ENCODE measurements around the gene PHTF2. TPM values are rescaled to one million over a fixed set of nuclear protein-coding genes. Genes with fewer than 3 reads are reported as not detected.

PHTF2 gene
- total RNA-seq, 4 donors from 2014 or later, result 14.5 to 28.6 (median 24.1) TPM

DNA sequence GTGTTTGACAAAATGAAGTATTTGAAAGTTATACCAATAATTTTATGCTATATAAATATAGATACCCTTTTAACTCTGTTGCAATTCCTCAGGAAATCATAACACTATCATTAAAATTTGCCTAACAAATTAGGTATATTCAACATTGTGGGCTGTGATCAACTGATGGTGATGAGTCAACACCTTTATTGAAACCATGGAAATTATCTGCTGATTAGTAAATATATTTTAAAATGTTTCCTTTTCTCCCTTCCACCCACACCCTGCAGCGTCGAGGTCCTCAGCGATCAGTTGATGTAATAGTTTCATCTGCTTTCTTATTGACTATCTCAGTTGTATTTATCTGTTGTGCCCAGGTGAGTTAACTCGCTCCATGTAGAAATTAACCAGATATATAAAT is 143.9 kb downstream of the PHTF2 start:
- no peak overlapping the region for H3K4me3 ChIP-seq
- H3K9me3 ChIP-seq, result no peaks in the 10 kb centered on the region
- in situ Hi-C loops (cut with MboI; ENCODE audit: low pct_ligation_motif_present in 1 of 4, low pct_unique_long_range_greater_than_20kb in 1 of 4, low sequenced_read_pairs in 3 of 4), result loop anchor here in 1 of 4 donors (25.0 kb wide), 1 partner anchor 280 kb away; no protein-coding TSS in a partner anchor
- H3K36me3 ChIP-seq, result peaks cover 0 to 4% (median 0%) of the 10 kb centered on the region in 4 donors
- no peak overlapping the region for H3K27ac ChIP-seq
- TF ChIP-seq POLR2A (IDR thresholded peaks at IDR 0.05) (no peak), POLR2AphosphoS5 (IDR thresholded peaks at IDR 0.05) (no peak), EP300 (IDR thresholded peaks at IDR 0.05; ENCODE audit: low read depth) (no peak)
- TF ChIP-seq, protein P1, sequence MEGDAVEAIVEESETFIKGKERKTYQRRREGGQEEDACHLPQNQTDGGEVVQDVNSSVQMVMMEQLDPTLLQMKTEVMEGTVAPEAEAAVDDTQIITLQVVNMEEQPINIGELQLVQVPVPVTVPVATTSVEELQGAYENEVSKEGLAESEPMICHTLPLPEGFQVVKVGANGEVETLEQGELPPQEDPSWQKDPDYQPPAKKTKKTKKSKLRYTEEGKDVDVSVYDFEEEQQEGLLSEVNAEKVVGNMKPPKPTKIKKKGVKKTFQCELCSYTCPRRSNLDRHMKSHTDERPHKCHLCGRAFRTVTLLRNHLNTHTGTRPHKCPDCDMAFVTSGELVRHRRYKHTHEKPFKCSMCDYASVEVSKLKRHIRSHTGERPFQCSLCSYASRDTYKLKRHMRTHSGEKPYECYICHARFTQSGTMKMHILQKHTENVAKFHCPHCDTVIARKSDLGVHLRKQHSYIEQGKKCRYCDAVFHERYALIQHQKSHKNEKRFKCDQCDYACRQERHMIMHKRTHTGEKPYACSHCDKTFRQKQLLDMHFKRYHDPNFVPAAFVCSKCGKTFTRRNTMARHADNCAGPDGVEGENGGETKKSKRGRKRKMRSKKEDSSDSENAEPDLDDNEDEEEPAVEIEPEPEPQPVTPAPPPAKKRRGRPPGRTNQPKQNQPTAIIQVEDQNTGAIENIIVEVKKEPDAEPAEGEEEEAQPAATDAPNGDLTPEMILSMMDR (IDR thresholded peaks at IDR 0.05), result no peak
- DNase-seq, result no peak
- H3K27me3 ChIP-seq, result no peaks in the 10 kb centered on the region
- no peaks in the 10 kb centered on the region for H3K4me1 ChIP-seq
- intact Hi-C loops (cut with DNase I; ENCODE audit: low total_unique reads), result no loop called here
- 93 to 95% methylated on average over 4 of the region's 4 CpGs for WGBS, 2 donors (ENCODE audit: low coverage in 1 of 2)

DNA sequence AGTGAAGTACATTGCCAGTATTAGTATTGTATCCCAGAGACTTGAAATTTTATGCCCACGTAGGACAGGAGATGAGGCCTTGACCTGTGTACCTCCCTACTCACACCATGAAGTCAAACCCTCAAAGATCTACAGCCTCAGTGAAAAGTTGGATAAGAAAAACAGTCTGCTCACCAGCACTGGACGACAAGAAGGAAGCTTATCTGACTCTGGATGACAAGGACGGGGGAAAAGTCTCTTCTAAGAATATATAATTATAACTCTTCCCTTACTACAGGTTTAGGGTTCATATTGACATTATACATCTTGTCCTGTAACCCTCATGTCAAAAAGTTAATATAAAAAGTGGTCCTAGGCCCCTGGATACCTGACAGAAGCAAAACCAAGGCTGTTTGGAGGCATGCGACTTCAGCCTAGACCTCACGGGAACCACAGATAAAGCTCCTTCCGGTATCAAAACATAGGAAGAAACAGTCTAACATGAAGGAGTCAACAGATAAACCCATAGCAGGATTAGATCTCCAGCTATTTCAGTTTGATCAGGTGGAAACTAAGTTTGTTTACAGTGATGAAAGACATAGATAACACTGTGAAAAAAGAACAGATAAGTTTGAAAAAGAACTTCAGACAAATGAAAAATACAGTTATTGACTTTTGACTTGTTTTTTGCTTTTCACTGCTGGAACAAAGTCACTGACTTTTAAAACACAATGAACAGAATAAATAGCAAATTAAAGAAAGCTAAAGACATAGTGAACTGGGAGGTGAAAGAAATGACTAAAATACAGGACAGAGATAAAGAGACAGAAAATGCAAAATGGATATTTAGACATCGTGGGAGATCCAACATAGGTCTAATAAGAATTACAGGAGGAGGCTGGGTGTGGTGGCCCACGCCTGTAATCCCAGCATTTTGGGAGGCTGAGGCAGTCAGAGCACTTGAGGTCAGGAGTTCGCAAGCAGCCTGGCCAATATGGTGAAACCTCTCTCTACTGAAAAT is 145.9 kb downstream of the PHTF2 start:
- WGBS, 2 donors (ENCODE audit: low coverage in 1 of 2), result 92 to 95% methylated on average over 7 to 9 of the region's 9 CpGs
- Histone ChIP-seq H3K9me3 (no peaks in the 10 kb centered on the region), H3K27me3 (no peaks in the 10 kb centered on the region), H3K4me1 (no peaks in the 10 kb centered on the region), H3K27ac (no peak overlapping the region), H3K4me3 (no peak overlapping the region), H3K36me3 (peaks cover 0 to 4% (median 0%) of the 10 kb centered on the region in 4 donors)
- in situ Hi-C loops (cut with MboI; ENCODE audit: low pct_ligation_motif_present in 1 of 4, low pct_unique_long_range_greater_than_20kb in 1 of 4, low sequenced_read_pairs in 3 of 4) (loop anchor here in 1 of 4 donors (25.0 kb wide), 1 partner anchor 282 kb away; no protein-coding TSS in a partner anchor), intact Hi-C loops (cut with DNase I; ENCODE audit: low total_unique reads) (no loop called here)
- no peak for DNase-seq
- TF ChIP-seq POLR2AphosphoS5 (IDR thresholded peaks at IDR 0.05) (no peak), EP300 (IDR thresholded peaks at IDR 0.05; ENCODE audit: low read depth) (no peak), POLR2A (IDR thresholded peaks at IDR 0.05) (no peak)
- TF ChIP-seq, protein P1 (IDR thresholded peaks at IDR 0.05), result no peak

DNA sequence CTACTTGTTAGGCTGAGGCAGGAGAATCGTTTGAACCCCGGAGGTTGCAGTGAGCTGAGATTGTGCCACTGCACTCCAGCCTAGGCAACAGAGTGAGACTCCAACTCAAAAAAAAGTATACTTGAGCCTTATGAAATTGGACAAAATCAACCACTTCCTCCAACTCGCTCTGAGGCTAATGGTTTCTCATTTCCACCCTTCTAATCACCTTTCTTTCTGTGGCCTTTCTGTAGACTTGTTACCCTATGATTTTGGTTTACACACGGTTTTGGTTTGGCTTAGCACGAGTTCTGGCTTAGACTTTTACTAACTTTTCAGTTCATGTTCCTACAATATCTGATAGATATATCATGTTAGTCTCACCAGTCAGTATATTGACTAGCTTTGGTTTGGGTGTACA is 152.0 kb downstream of the PHTF2 start:
- no peaks in the 10 kb centered on the region for H3K9me3 ChIP-seq
- peaks cover 0 to 4% (median 0%) of the 10 kb centered on the region in 4 donors for H3K36me3 ChIP-seq
- no peak overlapping the region for H3K27ac ChIP-seq
- no peaks in the 10 kb centered on the region for H3K4me1 ChIP-seq
- WGBS, 2 donors (ENCODE audit: low coverage in 1 of 2), result 80 to 84% methylated on average over 1 to 5 of the region's 5 CpGs
- intact Hi-C loops (cut with DNase I; ENCODE audit: low total_unique reads) (no loop called here), in situ Hi-C loops (cut with MboI; ENCODE audit: low pct_ligation_motif_present in 1 of 4, low pct_unique_long_range_greater_than_20kb in 1 of 4, low sequenced_read_pairs in 3 of 4) (no loop called here)
- TF ChIP-seq POLR2AphosphoS5 (IDR thresholded peaks at IDR 0.05) (no peak), EP300 (IDR thresholded peaks at IDR 0.05; ENCODE audit: low read depth) (no peak), POLR2A (IDR thresholded peaks at IDR 0.05) (no peak)
- TF ChIP-seq, protein P1 (IDR thresholded peaks at IDR 0.05), result no peak
- H3K27me3 ChIP-seq, result no peaks in the 10 kb centered on the region
- no peak for DNase-seq
- H3K4me3 ChIP-seq, result no peak overlapping the region

DNA sequence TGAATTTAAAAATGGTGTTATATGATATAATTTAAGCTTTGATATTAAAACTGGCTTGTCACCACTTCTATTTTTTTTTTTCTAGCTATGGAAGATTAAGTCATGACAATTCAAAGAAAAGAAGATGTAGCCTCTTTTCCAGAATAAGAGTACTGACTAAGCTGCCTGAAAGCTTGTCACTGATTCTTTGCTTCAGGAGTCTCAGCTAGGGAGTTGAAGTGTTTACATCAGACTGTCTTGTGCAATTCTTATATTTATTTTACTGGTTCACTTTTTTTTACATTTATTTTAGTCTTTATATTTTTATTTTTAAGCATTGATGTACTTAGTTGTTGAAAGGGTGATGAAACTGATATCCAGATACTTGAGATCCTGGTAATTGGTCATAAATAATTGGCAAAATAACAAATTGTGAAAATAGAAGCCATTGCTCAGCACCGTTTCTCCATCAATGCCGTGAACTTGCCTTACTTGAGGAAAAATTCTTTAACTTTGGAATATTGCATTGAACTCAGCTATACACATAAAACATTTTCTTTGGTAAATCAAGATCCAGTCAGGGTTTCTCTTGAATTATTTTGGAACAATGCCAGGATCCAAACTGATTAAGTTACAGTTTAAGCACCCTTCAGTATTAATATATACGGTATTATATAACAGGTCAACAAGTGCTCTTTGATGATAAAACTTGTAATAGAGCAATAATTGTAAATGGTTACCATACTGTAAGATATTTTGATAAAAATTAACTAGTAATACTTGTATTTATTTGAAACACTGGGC is 156.4 kb downstream of the PHTF2 start:
- Histone ChIP-seq H3K27ac (no peak overlapping the region), H3K4me3 (no peak overlapping the region), H3K9me3 (no peaks in the 10 kb centered on the region), H3K4me1 (peaks cover 0 to 12% (median 2%) of the 10 kb centered on the region in 4 donors), H3K36me3 (peaks cover 0 to 4% (median 0%) of the 10 kb centered on the region in 4 donors), H3K27me3 (no peaks in the 10 kb centered on the region)
- intact Hi-C loops (cut with DNase I; ENCODE audit: low total_unique reads), result no loop called here
- TF ChIP-seq POLR2AphosphoS5 (IDR thresholded peaks at IDR 0.05), result no peak
- DNase-seq, result no peak
- 78 to 87% methylated on average over 3 of the region's 3 CpGs for whole genome bisulfite sequencing, 2 donors (ENCODE audit: low coverage in 1 of 2)
- in situ Hi-C loops (cut with MboI; ENCODE audit: low pct_ligation_motif_present in 1 of 4, low pct_unique_long_range_greater_than_20kb in 1 of 4, low sequenced_read_pairs in 3 of 4), result no loop called here

All from transverse colon (tissue), 4 donors.